Measurements from ENCODE around the gene PPM1H. TPM values are rescaled to one million over a fixed set of nuclear protein-coding genes. Genes with fewer than 3 reads are reported as not detected.
"Not testable (repeated sequence)": the region's sequence is repeated elsewhere in the genome, so short reads cannot be mapped to it uniquely, and the experiment has no call there.

Gene PPM1H
- total RNA-seq, 3 donors from 2014 or later (not counting 1 experiment from before 2014, with no cell fraction given): 0.18 to 2.1 (median 0.40) TPM

- H3K9me3 Mint-ChIP-seq; H3K4me3 ChIP-seq (ENCODE audit: low read length); H3K27me3 Mint-ChIP-seq (ENCODE audit: low read depth in 2 of 2); intact Hi-C loops (cut with micrococcal nuclease); H3K27ac Mint-ChIP-seq; H3K27me3 ChIP-seq (ENCODE audit: control insufficient read depth, insufficient read depth, low read length); H3K36me3 ChIP-seq (ENCODE audit: control insufficient read depth, insufficient read depth, low read length); H3K36me3 Mint-ChIP-seq; H3K4me1 Mint-ChIP-seq; H3K4me1 ChIP-seq (ENCODE audit: control insufficient read depth, insufficient read depth, low read length); H3K9me3 ChIP-seq (ENCODE audit: control insufficient read depth, insufficient read depth, low read length); H3K27ac ChIP-seq (ENCODE audit: low read length); ATAC-seq; DNase-seq; H3K4me3 Mint-ChIP-seq: not testable (repeated sequence)
- 61% methylated on average over 3 of the region's 4 CpGs for WGBS (ENCODE audit: insufficient coverage)
These were observed 30.8 kb upstream of the PPM1H start for GRCh38 chr12:62965700-62966099.

- ATAC-seq; H3K4me1 ChIP-seq (ENCODE audit: control insufficient read depth, insufficient read depth, low read length); H3K36me3 ChIP-seq (ENCODE audit: control insufficient read depth, insufficient read depth, low read length); H3K4me3 Mint-ChIP-seq; H3K4me1 Mint-ChIP-seq; DNase-seq; H3K27ac ChIP-seq (ENCODE audit: low read length); H3K27me3 ChIP-seq (ENCODE audit: control insufficient read depth, insufficient read depth, low read length); H3K36me3 Mint-ChIP-seq; H3K9me3 Mint-ChIP-seq; intact Hi-C loops (cut with micrococcal nuclease); H3K27ac Mint-ChIP-seq; H3K27me3 Mint-ChIP-seq (ENCODE audit: low read depth in 2 of 2); H3K4me3 ChIP-seq (ENCODE audit: low read length); H3K9me3 ChIP-seq (ENCODE audit: control insufficient read depth, insufficient read depth, low read length): not testable (repeated sequence)
- 92% methylated on average over 11 of the region's 11 CpGs for WGBS (ENCODE audit: insufficient coverage)
These were observed 30.3 kb upstream of the PPM1H start for GRCh38 chr12:62965242-62965641.

GRCh38 chr12:62963486-62964041 lies 28.6 kb upstream of the PPM1H start:
- ATAC-seq: no peak
- Histone ChIP-seq H3K9me3 (ENCODE audit: control insufficient read depth, insufficient read depth, low read length) (no peaks in the 10 kb centered on the region), H3K27ac (ENCODE audit: low read length) (no peak overlapping the region), H3K4me3 (ENCODE audit: low read length) (no peak overlapping the region), H3K36me3 (ENCODE audit: control insufficient read depth, insufficient read depth, low read length) (no peaks in the 10 kb centered on the region), H3K27me3 (ENCODE audit: control insufficient read depth, insufficient read depth, low read length) (no peaks in the 10 kb centered on the region), H3K4me1 (ENCODE audit: control insufficient read depth, insufficient read depth, low read length) (no peaks in the 10 kb centered on the region)
- Mint-ChIP-seq H3K27me3 (ENCODE audit: low read depth in 2 of 2) (no peaks in the 10 kb centered on the region), H3K4me1 (no peaks in the 10 kb centered on the region), H3K4me3 (no peak overlapping the region), H3K36me3 (no peaks in the 10 kb centered on the region), H3K27ac (no peak overlapping the region), H3K9me3 (no peaks in the 10 kb centered on the region)
- DNase-seq: no peak
- intact Hi-C loops (cut with micrococcal nuclease): no loop called here
- 83% methylated on average over 2 of the region's 2 CpGs for WGBS (ENCODE audit: insufficient coverage)
- no peak for TF ChIP-seq CTCF (IDR thresholded peaks at IDR 0.05)

GRCh38 chr12:62960324-62960723 lies 25.4 kb upstream of the PPM1H start:
- H3K27ac ChIP-seq (ENCODE audit: low read length): no peak overlapping the region
- no peak overlapping the region for H3K4me3 ChIP-seq (ENCODE audit: low read length)
- H3K27me3 ChIP-seq (ENCODE audit: control insufficient read depth, insufficient read depth, low read length): no peaks in the 10 kb centered on the region
- H3K9me3 ChIP-seq (ENCODE audit: control insufficient read depth, insufficient read depth, low read length): no peaks in the 10 kb centered on the region
- intact Hi-C loops (cut with micrococcal nuclease): no loop called here
- H3K36me3 ChIP-seq (ENCODE audit: control insufficient read depth, insufficient read depth, low read length): no peaks in the 10 kb centered on the region
- DNase-seq (no peak), ATAC-seq (no peak)
- no peaks in the 10 kb centered on the region for H3K9me3 Mint-ChIP-seq
- H3K27ac Mint-ChIP-seq: no peak overlapping the region
- no peaks in the 10 kb centered on the region for H3K4me1 ChIP-seq (ENCODE audit: control insufficient read depth, insufficient read depth, low read length)
- H3K36me3 Mint-ChIP-seq: no peaks in the 10 kb centered on the region
- no peaks in the 10 kb centered on the region for H3K4me1 Mint-ChIP-seq
- no peaks in the 10 kb centered on the region for H3K27me3 Mint-ChIP-seq (ENCODE audit: low read depth in 2 of 2)
- H3K4me3 Mint-ChIP-seq: no peak overlapping the region
- no CpG with 5 or more reads among the region's 1 CpG for WGBS (ENCODE audit: insufficient coverage)
- no peak for TF ChIP-seq CTCF (IDR thresholded peaks at IDR 0.05)
